Smooth muscle cell (in vitro differentiated cells): Measurements from ENCODE around the gene FBXO21. TPM values are rescaled to one million over a fixed set of nuclear protein-coding genes. Genes with fewer than 3 reads are reported as not detected.

Experiments used
- DNase-seq: peaks from one replicate; lab custom pipeline; 2025; ENCODE audit not compliant: unreplicated experiment; lab: John Stamatoyannopoulos, UW
- H2AFZ ChIP-seq: fragments of 200-600 bp; sonication (generic); 2 replicates; pipeline ENCODE4 v1.6.0; 2016; ENCODE audit warnings: antibody characterized with exemption, low read depth, mild to moderate bottlenecking
- H3F3A ChIP-seq: fragments of 200-600 bp; sonication (generic); 2 replicates; pipeline ENCODE4 v1.6.0; 2017; ENCODE audit warnings: antibody characterized with exemption, low read depth
- H3K27ac ChIP-seq: fragments of 200-600 bp; sonication (generic); 2 replicates; pipeline ENCODE4 v1.5.1; 2016; ENCODE audit warnings: low read depth, mild to moderate bottlenecking
- H3K27me3 ChIP-seq: fragments of 200-600 bp; sonication (generic); 2 replicates; pipeline ENCODE4 v1.6.1; 2016; ENCODE audit warnings: low read depth, mild to moderate bottlenecking
- H3K36me3 ChIP-seq: fragments of 200-600 bp; sonication (generic); 2 replicates; pipeline ENCODE4 v1.5.1; 2016; ENCODE audit warnings: low read depth
- H3K4me1 ChIP-seq: fragments of 200-600 bp; sonication (generic); 2 replicates; pipeline ENCODE4 v1.5.1; 2016; ENCODE audit warnings: low read depth
- H3K4me2 ChIP-seq: fragments of 200-600 bp; sonication (generic); 2 replicates; pipeline ENCODE4 v1.6.0; 2016; ENCODE audit warnings: mild to moderate bottlenecking
- H3K4me3 ChIP-seq: fragments of 200-600 bp; sonication (generic); 2 replicates; pipeline ENCODE4 v1.5.1; 2016; ENCODE audit warnings: mild to moderate bottlenecking
- H3K79me2 ChIP-seq: fragments of 200-600 bp; sonication (generic); 2 replicates; pipeline ENCODE4 v1.6.0; 2016; ENCODE audit warnings: low read depth, mild to moderate bottlenecking
- H3K9ac ChIP-seq: fragments of 200-600 bp; sonication (generic); 2 replicates; pipeline ENCODE4 v1.6.0; 2016; ENCODE audit warnings: low read depth
- H3K9me3 ChIP-seq: fragments of 200-600 bp; sonication (generic); replicated peaks from 2 replicates; pipeline ENCODE4 v1.5.1; 2016; ENCODE audit warnings: low read depth
- H4K20me1 ChIP-seq: fragments of 200-600 bp; sonication (generic); 2 replicates; pipeline ENCODE4 v1.6.0; 2016; ENCODE audit warnings: low read depth
- CTCF ChIP-seq: fragments of 200-600 bp; sonication (generic); IDR thresholded peaks from 2 replicates; pipeline ENCODE4 v1.5.1; 2017; ENCODE audit warnings: borderline replicate concordance, mild to moderate bottlenecking, antibody characterized with exemption; ENCODE audit not compliant: insufficient read depth, poor library complexity, severe bottlenecking
- WGBS: methylation state at CpG from one replicate; pipeline ENCODE4 v1.1.7; 2016; ENCODE audit warnings: low lambda C conversion rate; 5-methylcytosine and 5-hydroxymethylcytosine counted together
- polyA plus RNA-seq: library from polyadenylated mRNA; unstranded; fragments of >200 nt; fragmentation: Nextera tagmentation; extraction: Ambion mirVana; gene quantifications from 2 replicates; pipeline ENCODE4 v1.2.1, GENCODE V29; 2016
- total RNA-seq: library from RNA; depleted of rRNA; stranded (reverse); fragments of >200 nt; gene quantifications from 2 replicates; pipeline ENCODE4 v1.2.3, GENCODE V29; 2014

FBXO21 gene
- total and polyA plus RNA-seq, 2 experiments from 2014 or later = 46.9 to 75.2 TPM

- Histone ChIP-seq H3K79me2 (no peaks in the 10 kb centered on the region), H3K36me3 (no peaks in the 10 kb centered on the region), H4K20me1 (no peaks in the 10 kb centered on the region), H3K9me3 (no peaks in the 10 kb centered on the region), H3K27me3 (no peaks in the 10 kb centered on the region), H3K9ac (no peak overlapping the region), H3K4me1 (peaks cover 9% of the 10 kb centered on the region), H3K4me3 (no peak overlapping the region), H3F3A (peaks cover 52% of the 10 kb centered on the region), H3K27ac (no peak overlapping the region), H2AFZ (no peak overlapping the region), H3K4me2 (no peak overlapping the region)
- 92% methylated on average over 6 of the region's 6 CpGs for WGBS
- no peak for DNase-seq
- TF ChIP-seq CTCF = no peak
Observed at GRCh38 chr12:117127933-117128823, 62.1 kb downstream of the FBXO21 start.

- Histone ChIP-seq H2AFZ (no peak overlapping the region), H3K36me3 (no peaks in the 10 kb centered on the region), H3K4me2 (no peak overlapping the region), H3K4me3 (no peak overlapping the region), H3K79me2 (no peaks in the 10 kb centered on the region), H3K27me3 (no peaks in the 10 kb centered on the region), H3K4me1 (peaks cover 9% of the 10 kb centered on the region), H3K9ac (no peak overlapping the region), H3K9me3 (no peaks in the 10 kb centered on the region), H3K27ac (no peak overlapping the region), H3F3A (peaks cover 52% of the 10 kb centered on the region), H4K20me1 (no peaks in the 10 kb centered on the region)
- 95% methylated on average over 4 of the region's 4 CpGs for WGBS
- DNase-seq = no peak
- TF ChIP-seq CTCF = no peak
Observed at GRCh38 chr12:117126335-117126734, 63.9 kb downstream of the FBXO21 start.

GRCh38 chr12:117125767-117126166 is 64.5 kb downstream of the FBXO21 start:
- H3K9ac ChIP-seq = no peak overlapping the region
- no peaks in the 10 kb centered on the region for H3K9me3 ChIP-seq
- no peak overlapping the region for H3K4me3 ChIP-seq
- H4K20me1 ChIP-seq = no peaks in the 10 kb centered on the region
- H3K36me3 ChIP-seq = no peaks in the 10 kb centered on the region
- TF ChIP-seq CTCF = no peak
- peak overlapping the region; percentile 15 for H3K4me2 ChIP-seq
- DNase-seq = no peak
- H3K79me2 ChIP-seq = no peaks in the 10 kb centered on the region
- H2AFZ ChIP-seq = no peak overlapping the region
- H3K27me3 ChIP-seq = no peaks in the 10 kb centered on the region
- 95% methylated on average over 7 of the region's 7 CpGs for WGBS
- peaks cover 52% of the 10 kb centered on the region for H3F3A ChIP-seq
- peak overlapping the region; percentile 69 for H3K27ac ChIP-seq
- peaks cover 9% of the 10 kb centered on the region for H3K4me1 ChIP-seq

GRCh38 chr12:117125272-117125613 is 65.0 kb downstream of the FBXO21 start:
- H3K36me3 ChIP-seq = no peaks in the 10 kb centered on the region
- TF ChIP-seq CTCF = no peak
- peak overlapping the region; percentile 58 for H3K4me2 ChIP-seq
- H3K4me1 ChIP-seq = peaks cover 9% of the 10 kb centered on the region
- H3K27me3 ChIP-seq = no peaks in the 10 kb centered on the region
- H3K27ac ChIP-seq = peak overlapping the region; percentile 69
- no peaks in the 10 kb centered on the region for H4K20me1 ChIP-seq
- H3F3A ChIP-seq = peaks cover 52% of the 10 kb centered on the region
- WGBS = 2% methylated on average over 6 of the region's 6 CpGs
- H2AFZ ChIP-seq = no peak overlapping the region
- DNase-seq = peak; percentile 26
- peak overlapping the region; percentile 48 for H3K9ac ChIP-seq
- no peaks in the 10 kb centered on the region for H3K9me3 ChIP-seq
- no peaks in the 10 kb centered on the region for H3K79me2 ChIP-seq
- H3K4me3 ChIP-seq = no peak overlapping the region
